ENCODE results near the gene VIM.

DNA sequence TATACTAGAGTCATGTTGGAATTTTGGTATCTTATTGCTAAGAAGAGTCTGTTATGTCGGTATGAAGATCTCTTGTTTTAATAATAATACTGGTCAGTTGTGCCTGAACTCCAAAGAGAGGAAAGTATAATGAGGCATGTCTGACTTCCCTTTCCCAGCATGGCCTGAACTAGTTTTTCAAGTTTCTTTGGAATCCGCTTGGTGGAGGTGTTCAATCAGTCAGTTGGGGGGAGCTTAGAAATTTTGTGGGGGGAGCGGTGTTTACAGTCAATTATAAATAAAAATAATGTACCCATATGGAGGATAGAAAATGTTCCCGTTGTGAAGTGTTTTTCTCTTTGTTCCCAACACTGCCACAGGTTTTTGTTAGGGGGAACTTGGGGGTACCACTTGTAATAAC is 25.0 kb upstream of the VIM start:
- no peak for TF ChIP-seq POLR2A (IDR thresholded peaks at IDR 0.05)
- TF ChIP-seq, protein P1, sequence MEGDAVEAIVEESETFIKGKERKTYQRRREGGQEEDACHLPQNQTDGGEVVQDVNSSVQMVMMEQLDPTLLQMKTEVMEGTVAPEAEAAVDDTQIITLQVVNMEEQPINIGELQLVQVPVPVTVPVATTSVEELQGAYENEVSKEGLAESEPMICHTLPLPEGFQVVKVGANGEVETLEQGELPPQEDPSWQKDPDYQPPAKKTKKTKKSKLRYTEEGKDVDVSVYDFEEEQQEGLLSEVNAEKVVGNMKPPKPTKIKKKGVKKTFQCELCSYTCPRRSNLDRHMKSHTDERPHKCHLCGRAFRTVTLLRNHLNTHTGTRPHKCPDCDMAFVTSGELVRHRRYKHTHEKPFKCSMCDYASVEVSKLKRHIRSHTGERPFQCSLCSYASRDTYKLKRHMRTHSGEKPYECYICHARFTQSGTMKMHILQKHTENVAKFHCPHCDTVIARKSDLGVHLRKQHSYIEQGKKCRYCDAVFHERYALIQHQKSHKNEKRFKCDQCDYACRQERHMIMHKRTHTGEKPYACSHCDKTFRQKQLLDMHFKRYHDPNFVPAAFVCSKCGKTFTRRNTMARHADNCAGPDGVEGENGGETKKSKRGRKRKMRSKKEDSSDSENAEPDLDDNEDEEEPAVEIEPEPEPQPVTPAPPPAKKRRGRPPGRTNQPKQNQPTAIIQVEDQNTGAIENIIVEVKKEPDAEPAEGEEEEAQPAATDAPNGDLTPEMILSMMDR (IDR thresholded peaks at IDR 0.05): no peak

Measured in sigmoid colon (tissue), 3 donors.